NB4 (cell line): ENCODE measurements around the gene FBXW2.

ENCODE experiments used
- CTCF ChIP-seq: IDR thresholded peaks from one replicate; pipeline ENCODE4 v1.5.1; 2012; ENCODE audit warnings: low read depth, low read length
- MAX ChIP-seq: IDR thresholded peaks from 2 replicates; pipeline ENCODE4 v1.6.1; 2011; ENCODE audit warnings: low read depth, low read length

GRCh38 chr9:120724757-120725400, 68.3 kb downstream of the FBXW2 start:
- TF ChIP-seq MAX (no peak), CTCF (no peak)
